ENCODE data around the gene MTAP. TPM values are rescaled to one million over a fixed set of nuclear protein-coding genes. Genes with fewer than 3 reads are reported as not detected.

The MTAP gene
- polyA plus RNA-seq, 3 donors, result 7.4 to 11.3 (median 7.8) TPM

DNA sequence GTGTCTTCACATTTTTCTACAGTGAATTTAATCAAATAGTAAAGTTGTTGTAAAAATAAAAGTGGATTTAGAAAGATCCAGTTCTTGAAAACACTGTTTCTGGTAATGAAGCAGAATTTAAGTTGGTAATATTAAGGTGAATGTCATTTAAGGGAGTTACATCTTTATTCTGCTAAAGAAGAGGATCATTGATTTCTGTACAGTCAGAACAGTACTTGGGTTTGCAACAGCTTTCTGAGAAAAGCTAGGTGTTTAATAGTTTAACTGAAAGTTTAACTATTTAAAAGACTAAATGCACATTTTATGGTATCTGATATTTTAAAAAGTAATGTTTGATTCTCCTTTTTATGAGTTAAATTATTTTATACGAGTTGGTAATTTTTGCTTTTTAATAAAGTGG, 60.4 kb downstream of the MTAP start:
- Histone ChIP-seq H3K27ac (ENCODE audit: low read depth in 1 of 2, low read length in 2 of 2) (no peak overlapping the region), H2AFZ (ENCODE audit: insufficient read depth, low read depth, low read length, poor library complexity, severe bottlenecking) (no peak overlapping the region), H3K4me1 (ENCODE audit: control insufficient read depth in 1 of 2, insufficient read depth in 2 of 2, low read length in 2 of 2) (no peaks in the 10 kb centered on the region), H3K4me2 (replicated peaks; ENCODE audit: extremely low read depth, low read length, poor library complexity, severe bottlenecking) (no peak overlapping the region), H3K36me3 (replicated peaks in 1 of 2; ENCODE audit: control insufficient read depth in 1 of 2, insufficient read depth in 2 of 2, low read length in 2 of 2) (peaks cover 57 to 84% of the 10 kb centered on the region in 2 donors), H3K4me3 (replicated peaks in 1 of 3; ENCODE audit: low read depth in 2 of 3, low read length in 3 of 3) (no peak overlapping the region), H4K20me1 (ENCODE audit: insufficient read depth, low read length) (no peaks in the 10 kb centered on the region), H3K9me3 (replicated peaks in 1 of 2; ENCODE audit: control insufficient read depth in 1 of 2, insufficient read depth in 1 of 2, low read length in 2 of 2) (peaks cover 4 to 6% of the 10 kb centered on the region in 2 donors), H3K79me2 (ENCODE audit: insufficient read depth, low read length) (no peaks in the 10 kb centered on the region), H3K27me3 (ENCODE audit: control insufficient read depth in 2 of 2, insufficient read depth in 2 of 2, low read length in 2 of 2) (no peaks in the 10 kb centered on the region), H3K9ac (ENCODE audit: insufficient read depth, low read length, poor library complexity, severe bottlenecking) (no peak overlapping the region)
- TF ChIP-seq, protein P1, sequence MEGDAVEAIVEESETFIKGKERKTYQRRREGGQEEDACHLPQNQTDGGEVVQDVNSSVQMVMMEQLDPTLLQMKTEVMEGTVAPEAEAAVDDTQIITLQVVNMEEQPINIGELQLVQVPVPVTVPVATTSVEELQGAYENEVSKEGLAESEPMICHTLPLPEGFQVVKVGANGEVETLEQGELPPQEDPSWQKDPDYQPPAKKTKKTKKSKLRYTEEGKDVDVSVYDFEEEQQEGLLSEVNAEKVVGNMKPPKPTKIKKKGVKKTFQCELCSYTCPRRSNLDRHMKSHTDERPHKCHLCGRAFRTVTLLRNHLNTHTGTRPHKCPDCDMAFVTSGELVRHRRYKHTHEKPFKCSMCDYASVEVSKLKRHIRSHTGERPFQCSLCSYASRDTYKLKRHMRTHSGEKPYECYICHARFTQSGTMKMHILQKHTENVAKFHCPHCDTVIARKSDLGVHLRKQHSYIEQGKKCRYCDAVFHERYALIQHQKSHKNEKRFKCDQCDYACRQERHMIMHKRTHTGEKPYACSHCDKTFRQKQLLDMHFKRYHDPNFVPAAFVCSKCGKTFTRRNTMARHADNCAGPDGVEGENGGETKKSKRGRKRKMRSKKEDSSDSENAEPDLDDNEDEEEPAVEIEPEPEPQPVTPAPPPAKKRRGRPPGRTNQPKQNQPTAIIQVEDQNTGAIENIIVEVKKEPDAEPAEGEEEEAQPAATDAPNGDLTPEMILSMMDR (IDR thresholded peaks at IDR 0.05), result no peak
- no peaks in the 10 kb centered on the region for H3K27me3 Mint-ChIP-seq (ENCODE audit: low read depth in 3 of 3)
- no peak for DNase-seq
- peaks cover 0 to 7% (median 3%) of the 10 kb centered on the region in 7 donors for H3K9me3 Mint-ChIP-seq
- H3K4me1 Mint-ChIP-seq, result no peaks in the 10 kb centered on the region
- H3K27ac Mint-ChIP-seq, result no peak overlapping the region
- WGBS (ENCODE audit: insufficient coverage), result no CpG with 5 or more reads among the region's 1 CpG
- H3K4me3 Mint-ChIP-seq, result no peak overlapping the region
- H3K36me3 Mint-ChIP-seq, result peaks cover 67 to 79% of the 10 kb centered on the region in 2 donors
- intact Hi-C loops (cut with micrococcal nuclease), result no loop called here

DNA sequence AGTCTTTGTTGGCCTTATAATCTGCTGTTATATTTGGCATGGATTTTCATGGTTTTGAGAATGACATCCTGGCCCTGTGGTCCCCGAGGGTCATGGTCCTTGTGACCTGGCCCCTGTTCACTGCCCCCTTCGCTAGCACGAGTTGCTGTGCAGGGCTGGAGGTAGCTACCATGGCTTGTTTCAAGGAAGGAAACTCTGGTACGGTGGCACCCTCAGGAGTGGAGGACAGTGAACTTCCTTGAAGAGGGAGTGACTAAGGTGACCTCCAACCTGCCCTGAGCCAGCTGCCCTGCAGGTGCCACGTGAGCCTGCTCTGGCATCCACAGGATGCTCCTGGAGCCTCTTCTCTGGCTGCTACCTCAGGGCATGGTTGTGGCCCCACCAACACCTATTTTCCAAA, 62.1 kb downstream of the MTAP start:
- Histone ChIP-seq H3K4me3 (replicated peaks in 1 of 3; ENCODE audit: low read depth in 2 of 3, low read length in 3 of 3) (no peak overlapping the region), H3K79me2 (ENCODE audit: insufficient read depth, low read length) (no peaks in the 10 kb centered on the region), H3K36me3 (replicated peaks in 1 of 2; ENCODE audit: control insufficient read depth in 1 of 2, insufficient read depth in 2 of 2, low read length in 2 of 2) (peaks cover 43 to 84% of the 10 kb centered on the region in 2 donors), H4K20me1 (ENCODE audit: insufficient read depth, low read length) (no peaks in the 10 kb centered on the region), H3K4me2 (replicated peaks; ENCODE audit: extremely low read depth, low read length, poor library complexity, severe bottlenecking) (no peak overlapping the region), H2AFZ (ENCODE audit: insufficient read depth, low read depth, low read length, poor library complexity, severe bottlenecking) (no peak overlapping the region), H3K4me1 (ENCODE audit: control insufficient read depth in 1 of 2, insufficient read depth in 2 of 2, low read length in 2 of 2) (no peaks in the 10 kb centered on the region), H3K27me3 (ENCODE audit: control insufficient read depth in 2 of 2, insufficient read depth in 2 of 2, low read length in 2 of 2) (no peaks in the 10 kb centered on the region), H3K27ac (ENCODE audit: low read depth in 1 of 2, low read length in 2 of 2) (no peak overlapping the region), H3K9me3 (replicated peaks in 1 of 2; ENCODE audit: control insufficient read depth in 1 of 2, insufficient read depth in 1 of 2, low read length in 2 of 2) (peaks cover 4 to 6% of the 10 kb centered on the region in 2 donors), H3K9ac (ENCODE audit: insufficient read depth, low read length, poor library complexity, severe bottlenecking) (no peak overlapping the region)
- TF ChIP-seq, protein P1 (IDR thresholded peaks at IDR 0.05), result no peak
- Mint-ChIP-seq H3K4me3 (no peak overlapping the region), H3K27ac (peak overlapping the region in 1 of 7 donors; percentile 4), H3K9me3 (peaks cover 0 to 5% (median 3%) of the 10 kb centered on the region in 7 donors), H3K27me3 (ENCODE audit: low read depth in 3 of 3) (no peaks in the 10 kb centered on the region), H3K4me1 (no peaks in the 10 kb centered on the region), H3K36me3 (peaks cover 52 to 63% of the 10 kb centered on the region in 2 donors)
- intact Hi-C loops (cut with micrococcal nuclease), result no loop called here
- no peak for DNase-seq
- WGBS (ENCODE audit: insufficient coverage), result 96% methylated on average over 5 of the region's 5 CpGs
